ENCODE data around the gene SCUBE1. TPM values are rescaled to one million over a fixed set of nuclear protein-coding genes. Genes with fewer than 3 reads are reported as not detected.

Gene SCUBE1
- total RNA-seq, 1 experiment from 2014 or later: not detected

DNA sequence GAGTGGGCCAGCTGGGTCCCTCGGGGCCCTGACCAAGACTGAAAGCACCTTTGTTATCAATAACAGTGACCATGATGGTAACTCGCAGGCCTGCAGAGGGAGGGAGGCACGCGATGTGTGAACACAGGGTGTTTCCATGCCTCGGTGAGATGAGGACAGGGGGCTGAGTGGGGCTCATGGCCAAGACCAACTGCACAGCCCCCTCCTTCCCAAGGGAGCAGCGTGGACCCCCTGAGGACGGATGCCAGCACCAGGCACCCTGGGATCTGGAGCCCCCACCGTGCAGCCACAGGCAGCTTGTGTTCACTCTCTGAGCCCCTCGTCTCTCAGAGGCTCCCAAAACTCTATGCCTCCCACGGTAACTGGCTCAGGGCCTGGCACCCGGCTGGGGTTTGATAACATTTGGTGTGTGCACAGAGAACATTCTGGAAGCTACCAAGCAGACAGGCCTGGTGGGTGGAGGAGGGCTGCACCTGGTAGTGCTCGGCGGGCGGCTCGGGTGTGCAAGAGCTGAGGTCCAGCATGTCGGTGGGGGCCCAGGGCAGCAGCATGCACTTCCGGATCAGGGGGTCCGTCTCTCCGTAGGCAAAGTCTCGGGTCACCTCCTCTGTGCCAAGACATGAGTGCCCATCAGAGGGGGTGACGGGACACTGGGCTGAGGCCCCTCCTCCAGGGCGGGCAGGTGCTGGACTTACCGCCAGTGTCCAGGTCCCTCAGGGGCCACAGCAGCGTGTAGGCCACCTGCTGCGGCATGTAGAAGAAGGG, 163.8 kb downstream of the SCUBE1 start:
- TF ChIP-seq, protein P1, sequence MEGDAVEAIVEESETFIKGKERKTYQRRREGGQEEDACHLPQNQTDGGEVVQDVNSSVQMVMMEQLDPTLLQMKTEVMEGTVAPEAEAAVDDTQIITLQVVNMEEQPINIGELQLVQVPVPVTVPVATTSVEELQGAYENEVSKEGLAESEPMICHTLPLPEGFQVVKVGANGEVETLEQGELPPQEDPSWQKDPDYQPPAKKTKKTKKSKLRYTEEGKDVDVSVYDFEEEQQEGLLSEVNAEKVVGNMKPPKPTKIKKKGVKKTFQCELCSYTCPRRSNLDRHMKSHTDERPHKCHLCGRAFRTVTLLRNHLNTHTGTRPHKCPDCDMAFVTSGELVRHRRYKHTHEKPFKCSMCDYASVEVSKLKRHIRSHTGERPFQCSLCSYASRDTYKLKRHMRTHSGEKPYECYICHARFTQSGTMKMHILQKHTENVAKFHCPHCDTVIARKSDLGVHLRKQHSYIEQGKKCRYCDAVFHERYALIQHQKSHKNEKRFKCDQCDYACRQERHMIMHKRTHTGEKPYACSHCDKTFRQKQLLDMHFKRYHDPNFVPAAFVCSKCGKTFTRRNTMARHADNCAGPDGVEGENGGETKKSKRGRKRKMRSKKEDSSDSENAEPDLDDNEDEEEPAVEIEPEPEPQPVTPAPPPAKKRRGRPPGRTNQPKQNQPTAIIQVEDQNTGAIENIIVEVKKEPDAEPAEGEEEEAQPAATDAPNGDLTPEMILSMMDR (conservative IDR thresholded peaks at IDR 0.05): no peak
- TF ChIP-seq EZH2 (IDR thresholded peaks at IDR 0.05; ENCODE audit: low read depth): no peak
- no TSS peak for BruUV-seq (replicated peaks)
- no peak overlapping the region for H3K27ac ChIP-seq
- POLR2A ChIA-PET (ENCODE audit: unreplicated experiment): interaction anchor here (0.6 kb wide), 1 partner anchor 8 kb away, joined by 3 read pairs; no protein-coding TSS in a partner anchor
- peaks cover 40% of the 10 kb centered on the region for H3F3A ChIP-seq (ENCODE audit: insufficient read depth, low read depth)
- no peak for DNase-seq
- no peak overlapping the region for H3K4me2 ChIP-seq
- H3K79me2 ChIP-seq (ENCODE audit: low read depth): peaks cover 42% of the 10 kb centered on the region
- H3K4me3 ChIP-seq: no peak overlapping the region
- H3K36me3 ChIP-seq (ENCODE audit: low read depth): peaks cover 52% of the 10 kb centered on the region
- intact Hi-C loops (cut with micrococcal nuclease; ENCODE audit: unreplicated experiment): no loop called here
- CTCF ChIA-PET: no interaction called here
- no peak overlapping the region for H2AFZ ChIP-seq
- no peaks in the 10 kb centered on the region for H3K9me3 ChIP-seq (ENCODE audit: insufficient read depth, low read depth)
- no peaks in the 10 kb centered on the region for H3K9me2 ChIP-seq (ENCODE audit: insufficient read depth)
- peaks cover 16% of the 10 kb centered on the region for H3K4me1 ChIP-seq (replicated peaks; ENCODE audit: insufficient read depth)
- H3K27me3 ChIP-seq (ENCODE audit: insufficient read depth, low read depth): no peaks in the 10 kb centered on the region
- peaks cover 26% of the 10 kb centered on the region; the same call in 1 of the 2 replicates for H4K20me1 ChIP-seq (ENCODE audit: insufficient read depth)

DNA sequence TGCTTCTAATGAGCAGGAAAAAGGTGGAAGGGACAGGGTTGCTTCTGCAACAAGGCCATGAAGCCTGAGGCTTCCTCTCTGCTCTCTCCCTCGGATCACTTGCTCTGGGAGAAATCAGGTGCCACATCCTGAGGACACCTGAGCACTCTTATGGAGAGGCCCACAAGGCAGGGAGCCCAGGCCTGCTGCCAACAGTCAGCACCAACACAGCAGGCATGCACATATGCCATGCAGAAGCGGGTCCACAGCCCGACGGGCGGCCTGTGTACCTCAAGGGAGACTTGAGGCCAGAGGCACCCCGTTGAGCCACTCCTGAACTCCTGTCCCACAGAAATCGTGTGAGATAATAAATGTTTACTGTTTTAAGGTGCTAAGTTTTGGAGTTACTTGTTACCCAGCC, 165.7 kb downstream of the SCUBE1 start:
- no peak for DNase-seq
- POLR2A ChIA-PET (ENCODE audit: unreplicated experiment): no interaction called here
- Histone ChIP-seq H3K4me2 (no peak overlapping the region), H2AFZ (no peak overlapping the region), H3K79me2 (ENCODE audit: low read depth) (peaks cover 24% of the 10 kb centered on the region), H4K20me1 (ENCODE audit: insufficient read depth) (peaks cover 24% of the 10 kb centered on the region; the same call in 1 of the 2 replicates), H3K27ac (no peak overlapping the region), H3K36me3 (ENCODE audit: low read depth) (peaks cover 64% of the 10 kb centered on the region), H3F3A (ENCODE audit: insufficient read depth, low read depth) (peaks cover 22% of the 10 kb centered on the region; the same call in 1 of the 2 replicates), H3K4me3 (no peak overlapping the region), H3K4me1 (replicated peaks; ENCODE audit: insufficient read depth) (no peaks in the 10 kb centered on the region), H3K27me3 (ENCODE audit: insufficient read depth, low read depth) (no peaks in the 10 kb centered on the region), H3K9me2 (ENCODE audit: insufficient read depth) (no peaks in the 10 kb centered on the region), H3K9me3 (ENCODE audit: insufficient read depth, low read depth) (no peaks in the 10 kb centered on the region)
- intact Hi-C loops (cut with micrococcal nuclease; ENCODE audit: unreplicated experiment): no loop called here
- no peak for TF ChIP-seq EZH2 (IDR thresholded peaks at IDR 0.05; ENCODE audit: low read depth)
- CTCF ChIA-PET: no interaction called here
- BruUV-seq (replicated peaks): no TSS peak

DNA sequence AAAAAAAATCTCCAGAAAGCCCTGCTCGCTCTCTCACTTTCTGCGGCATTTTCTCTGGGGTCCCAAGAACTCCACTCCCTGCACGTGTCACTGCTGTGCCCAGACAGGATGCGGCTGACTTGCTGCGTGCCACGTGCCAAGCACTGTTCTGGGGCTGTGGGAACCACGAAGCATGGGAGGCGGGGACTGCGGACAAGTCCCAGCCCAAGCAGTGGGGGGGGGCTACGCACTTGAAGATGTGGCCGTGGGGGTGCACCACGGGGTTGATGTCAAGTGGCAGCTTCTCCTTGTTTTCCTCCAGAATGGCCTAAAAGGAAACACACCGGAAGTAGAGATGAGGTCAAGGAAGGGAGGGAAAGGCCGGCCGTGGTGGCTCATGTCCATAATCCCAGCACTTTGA, 167.1 kb downstream of the SCUBE1 start:
- H2AFZ ChIP-seq: no peak overlapping the region
- no peaks in the 10 kb centered on the region for H3K27me3 ChIP-seq (ENCODE audit: insufficient read depth, low read depth)
- H3K4me3 ChIP-seq: no peak overlapping the region
- H3K4me2 ChIP-seq: no peak overlapping the region
- H3K9me2 ChIP-seq (ENCODE audit: insufficient read depth): no peaks in the 10 kb centered on the region
- H4K20me1 ChIP-seq (ENCODE audit: insufficient read depth): peaks cover 21% of the 10 kb centered on the region; the same call in 1 of the 2 replicates
- ChIA-PET CTCF (no interaction called here), POLR2A (ENCODE audit: unreplicated experiment) (no interaction called here)
- peaks cover 66% of the 10 kb centered on the region for H3K36me3 ChIP-seq (ENCODE audit: low read depth)
- H3K27ac ChIP-seq: no peak overlapping the region
- TF ChIP-seq, protein P1 (conservative IDR thresholded peaks at IDR 0.05): no peak
- TF ChIP-seq EZH2 (IDR thresholded peaks at IDR 0.05; ENCODE audit: low read depth): no peak
- BruUV-seq (replicated peaks): no TSS peak
- H3K79me2 ChIP-seq (ENCODE audit: low read depth): peaks cover 10% of the 10 kb centered on the region
- intact Hi-C loops (cut with micrococcal nuclease; ENCODE audit: unreplicated experiment): no loop called here
- H3F3A ChIP-seq (ENCODE audit: insufficient read depth, low read depth): peaks cover 20% of the 10 kb centered on the region; the same call in 1 of the 2 replicates
- peaks cover 11% of the 10 kb centered on the region for H3K4me1 ChIP-seq (replicated peaks; ENCODE audit: insufficient read depth)
- no peaks in the 10 kb centered on the region for H3K9me3 ChIP-seq (ENCODE audit: insufficient read depth, low read depth)
- no peak for DNase-seq

Data from PC-9 (cell line).